Karpas-422 (cell line): ENCODE results near the gene THOP1. TPM values are rescaled to one million over a fixed set of nuclear protein-coding genes. Genes with fewer than 3 reads are reported as not detected.
"Not testable (repeated sequence)": the region's sequence is repeated elsewhere in the genome, so short reads cannot be mapped to it uniquely, and the experiment has no call there.

ENCODE experiments used
- DNase-seq: peaks from one replicate; pipeline ENCODE4 v3.0.0-alpha.2; 2015
- H2AFZ ChIP-seq: fragments of 200-600 bp; sonication (generic); 2 replicates; pipeline ENCODE4 v1.6.1; 2014; ENCODE audit warnings: antibody characterized with exemption, low read length, mixed read lengths
- H3K27ac ChIP-seq: fragments of 200-600 bp; sonication (generic); 2 replicates; pipeline ENCODE4 v1.5.1; 2014; ENCODE audit warnings: mild to moderate bottlenecking, low read length, moderate library complexity
- H3K27me3 ChIP-seq: fragments of 200-600 bp; sonication (generic); 2 replicates; pipeline ENCODE4 v1.6.1; 2014; ENCODE audit warnings: low read length, mixed read lengths
- H3K36me3 ChIP-seq: fragments of 200-600 bp; sonication (generic); 2 replicates; pipeline ENCODE4 v1.6.1; 2014; ENCODE audit warnings: low read length, mixed read lengths; ENCODE audit not compliant: insufficient read depth
- H3K4me1 ChIP-seq: fragments of 200-600 bp; sonication (generic); 2 replicates; pipeline ENCODE4 v1.6.1; 2014; ENCODE audit warnings: mild to moderate bottlenecking, low read length, mixed read lengths
- H3K4me2 ChIP-seq: fragments of 200-600 bp; sonication (generic); 2 replicates; pipeline ENCODE4 v1.6.1; 2014; ENCODE audit warnings: low read length, low read depth, mild to moderate bottlenecking; ENCODE audit not compliant: poor library complexity, severe bottlenecking
- H3K4me3 ChIP-seq: fragments of 200-600 bp; sonication (generic); 2 replicates; pipeline ENCODE4 v1.5.1; 2014; ENCODE audit warnings: mild to moderate bottlenecking, antibody characterized with exemption, low read length, mixed read lengths
- H3K79me2 ChIP-seq: fragments of 200-600 bp; sonication (generic); 2 replicates; pipeline ENCODE4 v1.6.1; 2014; ENCODE audit warnings: mild to moderate bottlenecking, low read length, mixed read lengths
- H3K9ac ChIP-seq: fragments of 200-600 bp; sonication (generic); 2 replicates; pipeline ENCODE4 v1.6.0; 2014; ENCODE audit warnings: low read length
- H3K9me2 ChIP-seq: fragments of 200-600 bp; sonication (generic), shearing (Covaris generic); replicated peaks from 2 replicates; pipeline ENCODE4 v1.6.0; 2014; ENCODE audit warnings: mild to moderate bottlenecking, low read length, moderate library complexity; ENCODE audit not compliant: insufficient read depth
- H3K9me3 ChIP-seq: fragments of 300-700, 200-600 bp; sonication (generic); 2 replicates; pipeline ENCODE4 v1.6.1; 2014; ENCODE audit warnings: low read length, mixed read lengths
- H4K20me1 ChIP-seq: fragments of 200-600 bp; sonication (generic); 2 replicates; pipeline ENCODE4 v1.6.1; 2014; ENCODE audit warnings: mild to moderate bottlenecking, antibody characterized with exemption, low read length, low read depth; ENCODE audit not compliant: insufficient read depth
- total RNA-seq: library from RNA; depleted of rRNA; stranded (reverse); fragments of >200 nt; shearing (Covaris generic); gene quantifications from 2 replicates; pipeline ENCODE4 v1.2.3, GENCODE V29; 2014; ENCODE audit warnings: low replicate concordance

The THOP1 gene
- total RNA-seq, 1 experiment from 2014 or later = 57.0 TPM

- not testable (repeated sequence) for H3K4me1 ChIP-seq, H2AFZ ChIP-seq, H4K20me1 ChIP-seq, DNase-seq, H3K9me3 ChIP-seq, H3K4me3 ChIP-seq, H3K79me2 ChIP-seq, H3K36me3 ChIP-seq, H3K27me3 ChIP-seq, H3K4me2 ChIP-seq, H3K9me2 ChIP-seq, H3K27ac ChIP-seq, H3K9ac ChIP-seq
These were observed 32.0 kb downstream of the THOP1 start for GRCh38 chr19:2817237-2817829.

- peak; percentile 98 for DNase-seq
- Histone ChIP-seq H3K4me2 (peak within 1 kb of the TSS; percentile 80), H3K27ac (no peak within 1 kb of the TSS), H2AFZ (peak within 1 kb of the TSS; percentile 26; the same call in 1 of the 2 replicates), H3K4me3 (peak within 1 kb of the TSS; percentile 84), H3K4me1 (peaks cover 4% of the 10 kb centered on the region), H3K9me3 (no peaks in the 10 kb centered on the region), H3K36me3 (no peaks in the 10 kb centered on the region), H3K27me3 (no peaks in the 10 kb centered on the region), H3K79me2 (0 out of 2 replicates have a peak, but pooled peaks cover 3% of the 10 kb centered on the region), H3K9ac (peak within 1 kb of the TSS; percentile 76), H4K20me1 (no peaks in the 10 kb centered on the region), H3K9me2 (no peaks in the 10 kb centered on the region)
These were observed 34.3 kb downstream of the THOP1 start, which contains the start of gene ZNF554 for GRCh38 chr19:2819540-2820111. ZNF554 (plus strand) TSS chr19:2819868; CDS start chr19:2820072, 204 bp downstream.

- Histone ChIP-seq H3K79me2 (0 out of 2 replicates have a peak, but pooled peaks cover 3% of the 10 kb centered on the region), H3K9ac (peak overlapping the region; percentile 76), H3K4me2 (peak overlapping the region; percentile 80), H3K4me1 (peaks cover 4% of the 10 kb centered on the region), H3K27ac (no peak overlapping the region), H3K4me3 (peak overlapping the region; percentile 84), H3K27me3 (no peaks in the 10 kb centered on the region), H3K9me3 (no peaks in the 10 kb centered on the region), H3K36me3 (no peaks in the 10 kb centered on the region), H4K20me1 (no peaks in the 10 kb centered on the region), H3K9me2 (no peaks in the 10 kb centered on the region), H2AFZ (peak overlapping the region; percentile 26; the same call in 1 of the 2 replicates)
- DNase-seq = peak; percentile 49
These were observed 34.9 kb downstream of the THOP1 start for GRCh38 chr19:2820112-2820702.

GRCh38 chr19:2822846-2823245 is 37.5 kb downstream of the THOP1 start:
- H3K79me2 ChIP-seq = 0 out of 2 replicates have a peak, but pooled peaks cover 3% of the 10 kb centered on the region
- DNase-seq = no peak

GRCh38 chr19:2823646-2824045 is 38.3 kb downstream of the THOP1 start:
- Histone ChIP-seq H3K4me2 (no peak overlapping the region), H3K9me2 (no peaks in the 10 kb centered on the region), H3K27ac (no peak overlapping the region), H2AFZ (no peak overlapping the region), H3K9me3 (no peaks in the 10 kb centered on the region), H3K36me3 (no peaks in the 10 kb centered on the region; the same call in 1 of the 2 replicates), H3K27me3 (no peaks in the 10 kb centered on the region), H3K9ac (no peak overlapping the region), H4K20me1 (no peaks in the 10 kb centered on the region), H3K4me3 (no peak overlapping the region), H3K4me1 (peaks cover 4% of the 10 kb centered on the region), H3K79me2 (0 out of 2 replicates have a peak, but pooled peaks cover 3% of the 10 kb centered on the region)
- DNase-seq = no peak

More at GRCh38 chr19:2822846-2823245, 37.5 kb downstream of the THOP1 start:
- Histone ChIP-seq H3K27ac (no peak overlapping the region), H4K20me1 (no peaks in the 10 kb centered on the region), H3K27me3 (no peaks in the 10 kb centered on the region), H3K9me3 (no peaks in the 10 kb centered on the region), H3K4me3 (no peak overlapping the region), H3K36me3 (no peaks in the 10 kb centered on the region; the same call in 1 of the 2 replicates), H2AFZ (no peak overlapping the region), H3K9ac (no peak overlapping the region), H3K4me1 (peaks cover 4% of the 10 kb centered on the region), H3K4me2 (no peak overlapping the region), H3K9me2 (no peaks in the 10 kb centered on the region)

- H3K9me3 ChIP-seq = no peaks in the 10 kb centered on the region
- H2AFZ ChIP-seq = no peak overlapping the region
- H3K4me3 ChIP-seq = no peak overlapping the region
- DNase-seq = no peak
- no peak overlapping the region for H3K27ac ChIP-seq
- H3K36me3 ChIP-seq = no peaks in the 10 kb centered on the region; the same call in 1 of the 2 replicates
- no peaks in the 10 kb centered on the region for H4K20me1 ChIP-seq
- no peak overlapping the region for H3K4me2 ChIP-seq
- H3K27me3 ChIP-seq = no peaks in the 10 kb centered on the region
- no peaks in the 10 kb centered on the region for H3K9me2 ChIP-seq
- H3K9ac ChIP-seq = no peak overlapping the region
- 0 out of 2 replicates have a peak, but pooled peaks cover 3% of the 10 kb centered on the region for H3K79me2 ChIP-seq
- peaks cover 4% of the 10 kb centered on the region for H3K4me1 ChIP-seq
These were observed 38.8 kb downstream of the THOP1 start for GRCh38 chr19:2824129-2824528.

- H3K9me3 ChIP-seq = 0 out of 2 replicates have a peak, but pooled peaks cover 3% of the 10 kb centered on the region
- no peak overlapping the region for H3K9ac ChIP-seq
- no peaks in the 10 kb centered on the region for H3K79me2 ChIP-seq
- H2AFZ ChIP-seq = no peak overlapping the region
- no peak overlapping the region for H3K4me3 ChIP-seq
- H3K27me3 ChIP-seq = no peaks in the 10 kb centered on the region
- no peaks in the 10 kb centered on the region for H4K20me1 ChIP-seq
- H3K4me1 ChIP-seq = no peaks in the 10 kb centered on the region
- H3K27ac ChIP-seq = no peak overlapping the region
- no peak for DNase-seq
- no peaks in the 10 kb centered on the region; the same call in 1 of the 2 replicates for H3K36me3 ChIP-seq
- no peak overlapping the region for H3K4me2 ChIP-seq
- H3K9me2 ChIP-seq = no peaks in the 10 kb centered on the region
These were observed 41.7 kb downstream of the THOP1 start for GRCh38 chr19:2827022-2827421.

GRCh38 chr19:2827840-2828489 is 42.7 kb downstream of the THOP1 start:
- DNase-seq = no peak
- Histone ChIP-seq H3K9me3 (peaks cover 3% of the 10 kb centered on the region; the same call in 1 of the 2 replicates), H3K27ac (no peak overlapping the region)

More at GRCh38 chr19:2827840-2828489, 42.7 kb downstream of the THOP1 start:
- no peaks in the 10 kb centered on the region for H4K20me1 ChIP-seq
- no peaks in the 10 kb centered on the region for H3K79me2 ChIP-seq
- H3K27me3 ChIP-seq = no peaks in the 10 kb centered on the region
- H3K9me2 ChIP-seq = no peaks in the 10 kb centered on the region
- no peak overlapping the region for H3K4me2 ChIP-seq
- H3K4me1 ChIP-seq = no peaks in the 10 kb centered on the region
- no peak overlapping the region for H3K9ac ChIP-seq
- H2AFZ ChIP-seq = no peak overlapping the region
- no peak overlapping the region for H3K4me3 ChIP-seq
- no peaks in the 10 kb centered on the region; the same call in 1 of the 2 replicates for H3K36me3 ChIP-seq
